Umbilical cord (tissue), 2 donors: ENCODE measurements around the gene TPM3. TPM values are rescaled to one million over a fixed set of nuclear protein-coding genes. Genes with fewer than 3 reads are reported as not detected.
"Not testable (repeated sequence)": the region's sequence is repeated elsewhere in the genome, so short reads cannot be mapped to it uniquely, and the experiment has no call there.

Source experiments
- DNase-seq: peaks from one replicate; pipeline ENCODE4 v3.0.0-alpha.2; 2015; ENCODE audit warnings: low spot score
- total RNA-seq: library from RNA; depleted of rRNA; stranded (reverse); fragments of >200 nt; gene quantifications from one replicate; pipeline ENCODE4 v1.2.3, GENCODE V29; 2014; ENCODE audit warnings: low replicate concordance; ENCODE audit not compliant: insufficient read depth

TPM3 gene
- total RNA-seq: 156 TPM

- DNase-seq: no peak
Observed at GRCh38 chr1:154191990-154192461, at the start of gene TPM3. Gene TPM3 (minus strand): TSS chr1:154192100. CDS start chr1:154192018, 82 bp downstream.

DNA sequence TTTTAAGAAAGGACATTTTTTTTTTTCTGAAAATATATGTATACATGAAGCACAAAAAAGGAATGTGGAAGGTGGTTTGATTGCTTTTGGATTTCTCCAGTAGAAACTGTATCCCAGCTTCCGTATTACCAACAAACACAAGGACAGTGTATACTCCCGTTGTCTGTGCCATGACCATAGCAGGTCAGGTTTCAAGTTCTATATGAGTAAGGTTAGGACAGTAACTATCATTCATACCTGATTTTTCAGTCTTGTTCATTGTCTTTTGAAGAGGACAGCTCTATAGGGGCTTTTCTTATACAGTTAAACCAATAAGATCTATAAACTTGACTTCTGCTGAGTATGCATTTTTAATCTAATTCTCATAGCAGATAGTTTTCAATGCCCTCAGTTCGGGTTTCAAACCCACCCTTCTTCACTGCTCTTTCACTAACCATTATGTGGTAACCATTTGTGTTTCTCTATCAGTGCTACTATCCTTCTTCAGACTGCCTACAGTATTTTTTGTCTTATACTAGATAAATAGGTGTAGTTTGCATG, 48.5 kb upstream of the TPM3 start:
- DNase-seq: no peak

DNA sequence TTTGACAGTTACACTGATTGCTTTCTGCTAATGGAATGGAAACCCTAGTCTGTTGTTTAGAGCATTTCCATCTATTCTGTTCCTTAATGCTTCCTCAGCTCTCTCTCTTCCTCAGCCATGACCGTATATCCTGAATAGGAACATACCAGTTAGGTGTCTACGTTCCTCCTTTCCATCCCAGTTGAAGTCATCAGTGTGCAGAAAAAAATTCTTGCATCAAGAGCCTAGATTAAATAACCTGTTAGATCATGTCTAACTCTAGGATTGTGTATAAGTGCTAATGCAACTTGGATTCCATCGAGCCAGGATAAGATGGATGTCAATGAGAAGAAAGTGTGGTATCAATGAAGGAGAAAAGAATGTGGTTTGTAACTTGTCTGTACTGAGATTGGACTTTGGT, 47.6 kb upstream of the TPM3 start:
- DNase-seq: no peak

- DNase-seq: no peak
Observed at GRCh38 chr1:154237880-154238506, 46.1 kb upstream of the TPM3 start.

GRCh38 chr1:154237435-154237834, 45.5 kb upstream of the TPM3 start:
- DNase-seq: no peak

DNA sequence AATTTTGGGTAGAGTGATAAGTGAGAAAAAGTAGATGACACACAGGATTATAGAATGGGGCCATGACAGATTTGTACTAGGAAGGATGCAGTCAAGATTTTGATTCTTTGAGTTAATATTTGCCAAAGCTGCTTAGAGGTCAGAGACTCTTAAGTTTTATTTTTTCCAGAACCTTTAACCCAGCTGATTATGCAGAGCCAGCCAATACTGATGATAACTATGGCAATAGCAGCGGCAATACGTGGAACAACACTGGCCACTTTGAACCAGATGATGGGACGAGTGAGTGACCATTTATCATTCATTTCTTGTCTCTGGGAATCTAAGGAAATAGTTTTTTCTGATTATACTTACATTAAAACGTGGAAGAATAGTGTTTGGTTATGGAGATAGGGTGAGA, 45.0 kb upstream of the TPM3 start:
- no peak for DNase-seq

- DNase-seq: not testable (repeated sequence)
Observed at GRCh38 chr1:154233127-154233526, 41.2 kb upstream of the TPM3 start.

DNA sequence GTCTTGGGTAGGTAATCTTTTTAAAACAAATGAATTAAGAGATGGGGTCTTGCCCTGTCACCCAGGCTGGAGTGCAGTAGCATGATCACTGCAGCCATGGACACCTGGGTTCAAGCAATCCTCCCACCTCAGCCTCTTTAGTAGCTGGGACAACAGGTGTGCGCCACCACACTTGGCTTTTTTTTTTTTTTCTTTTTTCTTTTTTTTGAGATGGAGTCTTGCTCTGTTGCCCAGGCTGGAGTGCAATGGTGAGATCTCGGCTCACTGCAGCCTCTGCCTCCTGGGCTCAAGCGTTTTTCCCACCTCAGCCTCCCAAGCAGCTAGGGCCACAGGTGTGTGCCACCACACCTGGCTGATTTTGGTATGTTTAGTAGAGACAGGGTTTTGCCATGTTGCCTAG, 39.2 kb upstream of the TPM3 start:
- not testable (repeated sequence) for DNase-seq

DNA sequence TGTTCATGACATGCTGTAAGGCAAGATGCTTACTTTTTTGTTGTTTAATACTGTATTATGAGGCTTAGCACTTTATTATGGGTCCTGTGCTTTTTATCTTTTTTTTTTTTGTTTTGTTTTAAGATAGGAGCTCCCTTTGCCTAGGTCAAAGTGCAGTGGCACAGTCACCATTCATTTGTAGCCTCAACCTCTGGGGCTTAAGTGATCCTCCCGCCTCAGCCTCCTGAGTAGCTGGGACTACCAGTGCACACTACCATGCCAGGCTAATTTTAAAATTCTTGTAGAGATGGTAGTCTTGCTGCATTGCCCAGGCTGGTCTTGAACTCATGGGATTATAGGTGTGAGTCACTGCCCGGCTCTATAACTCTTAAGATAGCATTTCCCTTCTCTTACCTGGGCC, 33.5 kb upstream of the TPM3 start:
- no peak for DNase-seq

GRCh38 chr1:154223621-154224020, 31.7 kb upstream of the TPM3 start:
- DNase-seq: no peak

DNA sequence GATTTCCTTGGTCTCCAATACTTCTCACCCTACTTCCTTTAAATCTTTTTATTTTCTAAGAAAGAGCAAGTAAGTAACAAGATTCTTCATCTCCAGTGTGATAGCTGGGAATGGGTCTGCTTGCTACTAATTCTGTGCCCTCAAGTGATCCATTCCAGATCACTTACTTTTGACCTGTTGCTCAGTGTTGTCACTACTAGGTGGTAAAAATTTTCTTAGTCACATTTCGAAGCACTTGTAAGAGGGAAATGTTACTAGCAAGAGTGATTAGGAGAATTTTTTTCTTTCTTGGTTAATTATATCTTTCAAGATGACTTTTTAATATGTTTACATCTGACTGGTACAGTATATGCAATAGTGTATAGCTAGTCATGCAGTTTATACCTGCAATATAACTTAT, 31.0 kb upstream of the TPM3 start:
- DNase-seq: no peak

DNA sequence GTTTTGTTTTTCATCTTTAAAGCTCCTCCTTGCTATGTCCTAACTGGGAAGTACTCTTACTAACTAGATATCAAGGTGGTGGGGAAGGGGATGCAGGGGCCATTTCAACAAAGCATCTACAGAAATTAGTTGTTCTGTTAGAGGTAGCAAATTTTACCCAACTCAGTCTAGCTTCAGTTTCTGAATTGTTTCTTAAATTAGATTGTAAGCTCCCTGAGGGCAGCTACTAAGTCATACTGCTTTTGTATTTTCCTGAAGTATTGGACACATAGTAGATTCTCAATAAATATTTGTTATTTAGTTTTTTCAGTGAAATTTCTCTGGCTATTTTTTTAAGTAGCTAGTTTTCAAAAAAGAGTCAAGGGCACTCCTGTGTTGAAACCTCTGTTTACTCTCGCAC, 30.6 kb upstream of the TPM3 start:
- DNase-seq: no peak

DNA sequence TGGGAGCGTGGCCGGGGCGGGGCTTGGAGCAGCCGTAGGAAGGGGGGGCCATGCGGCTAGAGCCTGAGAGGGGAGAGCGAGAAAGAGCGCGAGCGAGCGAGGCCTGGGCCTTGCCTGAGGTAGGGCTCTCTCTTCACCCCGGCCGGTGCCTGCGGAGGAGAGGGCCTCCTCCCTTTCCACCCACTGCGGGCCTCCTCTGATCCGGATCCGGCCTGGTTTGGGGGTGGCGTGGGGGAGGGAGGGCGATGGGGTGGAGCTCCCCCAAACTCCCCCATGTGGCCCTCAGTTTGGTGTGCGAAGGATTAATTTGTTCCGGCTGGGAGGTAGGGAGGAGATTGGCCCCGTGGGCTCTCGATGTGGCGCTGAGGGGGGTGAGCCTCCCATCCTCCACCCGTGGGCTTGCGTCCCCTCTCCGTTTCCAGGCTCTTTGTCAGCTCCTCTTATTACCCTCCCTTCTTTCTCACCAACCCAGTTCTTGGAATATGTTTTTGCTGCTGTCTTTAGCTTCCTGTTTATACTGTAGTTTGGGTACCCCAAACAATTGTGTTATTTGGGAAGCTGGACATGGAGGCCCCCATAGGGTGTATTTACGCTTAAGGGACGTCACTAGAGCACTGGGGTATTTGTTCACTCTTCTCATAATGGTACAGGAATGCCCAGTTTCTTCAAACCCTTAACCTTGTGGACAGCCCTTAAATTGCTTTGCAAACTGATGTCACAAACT, 29.5 kb upstream of the TPM3 start:
- peak; percentile 56 for DNase-seq

GRCh38 chr1:154220970-154221277, 29.0 kb upstream of the TPM3 start:
- DNase-seq: no peak

GRCh38 chr1:154220071-154220969, 28.4 kb upstream of the TPM3 start, which contains the start of gene UBAP2L:
Gene UBAP2L (plus strand): TSS chr1:154220955. CDS start chr1:154225124, 4,169 bp downstream.
- peak; percentile 100 for DNase-seq

GRCh38 chr1:154219541-154219940, 27.6 kb upstream of the TPM3 start:
- DNase-seq: peak; percentile 3

DNA sequence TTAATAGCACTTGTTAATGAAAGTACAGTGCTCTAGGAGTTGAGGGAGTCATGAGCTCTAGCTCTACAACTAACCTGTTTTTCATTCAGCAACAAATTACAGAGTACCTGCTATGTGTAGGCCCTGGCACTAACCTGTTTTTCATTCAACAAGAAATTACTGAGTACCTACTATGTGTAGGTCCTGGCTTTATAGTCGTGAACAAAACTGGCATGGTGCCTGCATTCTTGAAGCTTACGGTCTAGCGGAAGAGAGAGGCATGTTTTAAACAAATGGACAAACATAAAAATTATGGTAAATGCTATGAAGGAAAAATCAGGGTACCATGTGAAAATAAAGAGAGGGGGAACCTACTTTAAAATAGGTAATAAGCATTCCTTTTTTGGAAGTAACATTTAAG, 26.6 kb upstream of the TPM3 start:
- DNase-seq: no peak

GRCh38 chr1:154213274-154213673, 21.4 kb upstream of the TPM3 start:
- DNase-seq: no peak

DNA sequence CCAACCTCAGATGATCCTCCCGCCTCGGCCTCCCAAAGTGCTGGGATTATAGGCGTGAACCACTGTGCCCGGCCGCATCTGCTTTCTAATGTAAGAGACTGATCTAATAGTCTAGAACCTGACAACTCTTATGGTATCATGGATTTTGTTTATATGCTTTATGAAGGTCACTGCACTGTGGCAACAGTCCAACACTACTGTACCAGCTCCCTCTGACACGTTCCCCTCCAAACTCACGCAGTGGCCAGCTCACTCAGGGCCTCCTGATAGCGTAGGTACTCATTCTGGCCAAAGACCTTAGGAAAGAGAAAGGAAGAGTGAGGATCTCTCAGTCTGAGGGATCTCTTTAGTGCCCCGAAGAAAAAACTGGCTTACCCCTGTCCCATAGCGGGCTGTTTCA, 20.2 kb upstream of the TPM3 start:
- no peak for DNase-seq

GRCh38 chr1:154208677-154209388, 16.9 kb upstream of the TPM3 start:
- DNase-seq: no peak

DNA sequence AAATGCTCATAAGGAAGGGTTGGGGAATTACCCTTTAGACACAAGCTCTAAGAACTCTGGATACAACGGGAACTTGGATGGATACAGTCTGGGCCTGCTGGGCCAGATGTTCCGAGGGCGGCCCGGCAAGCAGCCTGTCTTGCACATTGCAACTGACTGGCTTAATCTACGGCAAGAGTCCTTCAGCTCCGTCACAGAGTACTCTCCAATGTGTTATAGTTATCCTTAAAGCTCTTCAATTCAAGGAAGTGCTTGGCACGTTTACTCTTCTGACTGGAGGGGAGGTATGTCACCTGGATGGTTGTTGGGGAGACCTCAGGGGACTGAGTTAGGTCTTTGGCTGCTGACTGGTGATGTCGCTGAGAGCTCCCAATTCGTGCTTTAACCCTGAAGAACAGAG, 15.4 kb upstream of the TPM3 start:
- DNase-seq: no peak
